ENCODE results near the gene CAND2. TPM values are rescaled to one million over a fixed set of nuclear protein-coding genes. Genes with fewer than 3 reads are reported as not detected.

CAND2 gene
- total and polyA plus RNA-seq, 4 donors = 2.6 to 24.4 (median 14.5) TPM

GRCh38 chr3:12797124-12797891, 828 bp downstream of the CAND2 start:
- Histone ChIP-seq H3K36me3 (ENCODE audit: control insufficient read depth in 1 of 2, insufficient read depth in 2 of 2, low read length in 1 of 2) (no peaks in the 10 kb centered on the region), H3K27ac (ENCODE audit: low read depth in 1 of 2, low read length in 2 of 2) (peak overlapping the region; percentile 49 to 91), H3K9me3 (ENCODE audit: control insufficient read depth, low read length) (no peaks in the 10 kb centered on the region), H3K4me3 (ENCODE audit: low read length in 2 of 2) (peak overlapping the region in 1 of 2 donors; percentile 70), H3K4me1 (ENCODE audit: control insufficient read depth in 1 of 2, insufficient read depth in 2 of 2, low read length in 2 of 2) (no peaks in the 10 kb centered on the region), H3K27me3 (ENCODE audit: control insufficient read depth in 1 of 2, insufficient read depth in 2 of 2, low read length in 1 of 2) (no peaks in the 10 kb centered on the region)
- ATAC-seq (ENCODE audit: low FRiP score) (no peak), DNase-seq (no peak)
- intact Hi-C loops (cut with DNase I) = no loop called here
- 25 to 32% methylated on average over 13 to 17 of the region's 17 CpGs for WGBS, 2 donors

GRCh38 chr3:12797892-12798558, 1.5 kb downstream of the CAND2 start:
- H3K27ac ChIP-seq (ENCODE audit: low read depth in 1 of 2, low read length in 2 of 2) = peak overlapping the region in 1 of 2 donors; percentile 49
- no peaks in the 10 kb centered on the region for H3K27me3 ChIP-seq (ENCODE audit: control insufficient read depth in 1 of 2, insufficient read depth in 2 of 2, low read length in 1 of 2)
- H3K4me1 ChIP-seq (ENCODE audit: control insufficient read depth in 1 of 2, insufficient read depth in 2 of 2, low read length in 2 of 2) = no peaks in the 10 kb centered on the region
- H3K9me3 ChIP-seq (ENCODE audit: control insufficient read depth, low read length) = no peaks in the 10 kb centered on the region
- no peak for DNase-seq
- no peaks in the 10 kb centered on the region for H3K36me3 ChIP-seq (ENCODE audit: control insufficient read depth in 1 of 2, insufficient read depth in 2 of 2, low read length in 1 of 2)
- intact Hi-C loops (cut with DNase I) = no loop called here
- no peak overlapping the region for H3K4me3 ChIP-seq (ENCODE audit: low read length in 2 of 2)
- WGBS, 2 donors = 55 to 59% methylated on average over 8 of the region's 8 CpGs
- ATAC-seq (ENCODE audit: low FRiP score) = no peak

DNA sequence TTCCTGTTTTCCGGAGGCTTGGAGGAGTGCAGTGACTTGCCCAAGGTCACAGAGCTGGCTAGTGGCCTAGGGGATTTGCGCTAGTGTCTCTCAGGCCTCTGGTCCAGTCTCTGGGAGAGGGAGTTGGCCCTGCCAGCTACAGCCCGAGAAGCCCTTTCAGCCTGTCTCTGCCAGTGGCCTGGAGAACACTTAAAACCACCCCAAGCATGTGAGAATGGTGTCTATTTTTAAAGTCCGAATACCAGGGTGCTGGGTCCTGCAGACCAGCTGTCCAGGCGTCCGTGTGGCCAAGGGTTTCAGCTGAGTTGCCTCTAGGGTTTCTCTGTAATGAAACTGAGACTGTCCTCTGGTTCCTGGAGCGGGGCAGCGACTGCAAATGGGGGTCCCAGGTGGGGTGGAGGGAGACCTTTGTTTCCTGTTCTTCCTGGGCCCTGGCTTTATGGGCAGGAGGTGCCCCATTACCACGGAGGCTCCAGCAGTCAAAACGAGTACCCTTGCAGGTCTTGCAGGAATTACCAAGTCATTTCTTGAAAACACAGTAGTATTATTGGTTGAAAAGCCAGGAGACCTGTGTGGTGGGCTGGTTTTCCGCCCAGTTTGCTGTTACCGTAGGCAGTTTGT, 2.2 kb downstream of the CAND2 start:
- DNase-seq (peak in 1 of 2 donors; percentile 57), ATAC-seq (ENCODE audit: low FRiP score) (no peak)
- H3K4me1 ChIP-seq (ENCODE audit: control insufficient read depth in 1 of 2, insufficient read depth in 2 of 2, low read length in 2 of 2) = no peaks in the 10 kb centered on the region
- intact Hi-C loops (cut with DNase I) = no loop called here
- WGBS, 2 donors = 35 to 37% methylated on average over 12 of the region's 12 CpGs
- H3K9me3 ChIP-seq (ENCODE audit: control insufficient read depth, low read length) = no peaks in the 10 kb centered on the region
- no peak overlapping the region for H3K4me3 ChIP-seq (ENCODE audit: low read length in 2 of 2)
- H3K27ac ChIP-seq (ENCODE audit: low read depth in 1 of 2, low read length in 2 of 2) = peak overlapping the region in 1 of 2 donors; percentile 39
- no peaks in the 10 kb centered on the region for H3K36me3 ChIP-seq (ENCODE audit: control insufficient read depth in 1 of 2, insufficient read depth in 2 of 2, low read length in 1 of 2)
- no peaks in the 10 kb centered on the region for H3K27me3 ChIP-seq (ENCODE audit: control insufficient read depth in 1 of 2, insufficient read depth in 2 of 2, low read length in 1 of 2)

DNA sequence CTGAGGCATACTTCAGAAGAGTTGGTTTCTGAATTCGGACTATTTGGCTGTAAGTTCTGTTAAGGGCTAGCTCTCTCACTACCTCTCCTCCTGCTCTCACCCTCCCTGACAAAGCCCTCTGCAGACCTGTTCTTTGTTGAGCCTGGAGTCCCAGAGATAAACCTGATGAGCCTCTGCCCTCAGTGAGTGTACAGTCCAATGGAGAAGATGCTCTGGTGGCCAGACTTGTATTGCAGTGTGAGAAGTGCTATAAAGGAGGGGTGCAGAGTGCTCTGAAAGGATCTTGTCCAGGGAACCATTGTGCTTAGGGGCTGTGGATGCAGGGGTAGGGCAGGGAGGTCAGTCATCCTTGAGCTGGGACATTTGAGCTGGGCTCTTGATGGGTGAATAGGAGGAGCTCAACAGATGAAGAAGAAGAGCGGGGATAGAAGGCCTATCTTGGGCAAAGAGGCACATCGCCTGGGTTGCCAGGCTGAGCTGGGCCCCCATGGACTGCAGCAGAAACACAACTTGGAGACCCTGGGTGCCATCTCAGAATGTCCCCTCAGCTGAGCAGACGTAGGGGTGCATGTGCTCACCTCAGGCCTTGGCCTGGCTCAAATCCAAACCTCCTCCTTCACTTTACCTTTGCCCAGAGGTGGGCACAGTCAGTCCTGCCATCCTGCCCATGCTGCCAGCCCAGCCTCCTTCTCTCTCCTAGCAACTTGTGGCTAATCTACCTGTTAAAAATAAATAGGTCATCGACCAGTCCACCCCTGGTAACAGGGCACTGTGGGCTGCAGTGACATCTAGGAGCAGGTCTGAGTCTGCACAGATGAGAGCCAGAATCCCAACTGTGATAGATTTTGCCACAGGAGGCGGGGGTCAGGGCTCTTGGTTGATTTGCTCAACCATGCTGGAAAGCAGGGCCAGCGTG, 3.3 kb downstream of the CAND2 start:
- Histone ChIP-seq H3K36me3 (ENCODE audit: control insufficient read depth in 1 of 2, insufficient read depth in 2 of 2, low read length in 1 of 2) (peaks cover 0 to 2% of the 10 kb centered on the region in 2 donors), H3K4me3 (ENCODE audit: low read length in 2 of 2) (no peak overlapping the region), H3K9me3 (ENCODE audit: control insufficient read depth, low read length) (no peaks in the 10 kb centered on the region), H3K4me1 (ENCODE audit: control insufficient read depth in 1 of 2, insufficient read depth in 2 of 2, low read length in 2 of 2) (no peaks in the 10 kb centered on the region), H3K27me3 (ENCODE audit: control insufficient read depth in 1 of 2, insufficient read depth in 2 of 2, low read length in 1 of 2) (no peaks in the 10 kb centered on the region), H3K27ac (ENCODE audit: low read depth in 1 of 2, low read length in 2 of 2) (no peak overlapping the region)
- DNase-seq = peak in 1 of 2 donors; percentile 58
- 79 to 81% methylated on average over 7 of the region's 7 CpGs for WGBS, 2 donors
- intact Hi-C loops (cut with DNase I) = no loop called here
- no peak for ATAC-seq (ENCODE audit: low FRiP score)

GRCh38 chr3:12803371-12803770, 6.9 kb downstream of the CAND2 start:
- Histone ChIP-seq H3K36me3 (ENCODE audit: control insufficient read depth in 1 of 2, insufficient read depth in 2 of 2, low read length in 1 of 2) (peaks cover 0 to 3% of the 10 kb centered on the region in 2 donors), H3K27me3 (ENCODE audit: control insufficient read depth in 1 of 2, insufficient read depth in 2 of 2, low read length in 1 of 2) (no peaks in the 10 kb centered on the region), H3K4me1 (ENCODE audit: control insufficient read depth in 1 of 2, insufficient read depth in 2 of 2, low read length in 2 of 2) (no peaks in the 10 kb centered on the region), H3K9me3 (ENCODE audit: control insufficient read depth, low read length) (no peaks in the 10 kb centered on the region), H3K27ac (ENCODE audit: low read depth in 1 of 2, low read length in 2 of 2) (no peak overlapping the region), H3K4me3 (ENCODE audit: low read length in 2 of 2) (no peak overlapping the region)
- intact Hi-C loops (cut with DNase I) = no loop called here
- peak in 1 of 2 donors; percentile 47 for DNase-seq
- WGBS, 2 donors = 96 to 98% methylated on average over 12 of the region's 12 CpGs
- ATAC-seq (ENCODE audit: low FRiP score) = no peak

- Histone ChIP-seq H3K9me3 (ENCODE audit: control insufficient read depth, low read length) (no peaks in the 10 kb centered on the region), H3K4me3 (ENCODE audit: low read length in 2 of 2) (no peak overlapping the region), H3K27me3 (ENCODE audit: control insufficient read depth in 1 of 2, insufficient read depth in 2 of 2, low read length in 1 of 2) (no peaks in the 10 kb centered on the region), H3K4me1 (ENCODE audit: control insufficient read depth in 1 of 2, insufficient read depth in 2 of 2, low read length in 2 of 2) (no peaks in the 10 kb centered on the region), H3K27ac (ENCODE audit: low read depth in 1 of 2, low read length in 2 of 2) (no peak overlapping the region), H3K36me3 (ENCODE audit: control insufficient read depth in 1 of 2, insufficient read depth in 2 of 2, low read length in 1 of 2) (peaks cover 0 to 3% of the 10 kb centered on the region in 2 donors)
- WGBS, 2 donors = 91 to 94% methylated on average over 9 of the region's 9 CpGs
- DNase-seq (peak in 1 of 2 donors; percentile 41), ATAC-seq (ENCODE audit: low FRiP score) (no peak)
- intact Hi-C loops (cut with DNase I) = no loop called here
Measured at GRCh38 chr3:12807066-12807465, 10.6 kb downstream of the CAND2 start.

DNA sequence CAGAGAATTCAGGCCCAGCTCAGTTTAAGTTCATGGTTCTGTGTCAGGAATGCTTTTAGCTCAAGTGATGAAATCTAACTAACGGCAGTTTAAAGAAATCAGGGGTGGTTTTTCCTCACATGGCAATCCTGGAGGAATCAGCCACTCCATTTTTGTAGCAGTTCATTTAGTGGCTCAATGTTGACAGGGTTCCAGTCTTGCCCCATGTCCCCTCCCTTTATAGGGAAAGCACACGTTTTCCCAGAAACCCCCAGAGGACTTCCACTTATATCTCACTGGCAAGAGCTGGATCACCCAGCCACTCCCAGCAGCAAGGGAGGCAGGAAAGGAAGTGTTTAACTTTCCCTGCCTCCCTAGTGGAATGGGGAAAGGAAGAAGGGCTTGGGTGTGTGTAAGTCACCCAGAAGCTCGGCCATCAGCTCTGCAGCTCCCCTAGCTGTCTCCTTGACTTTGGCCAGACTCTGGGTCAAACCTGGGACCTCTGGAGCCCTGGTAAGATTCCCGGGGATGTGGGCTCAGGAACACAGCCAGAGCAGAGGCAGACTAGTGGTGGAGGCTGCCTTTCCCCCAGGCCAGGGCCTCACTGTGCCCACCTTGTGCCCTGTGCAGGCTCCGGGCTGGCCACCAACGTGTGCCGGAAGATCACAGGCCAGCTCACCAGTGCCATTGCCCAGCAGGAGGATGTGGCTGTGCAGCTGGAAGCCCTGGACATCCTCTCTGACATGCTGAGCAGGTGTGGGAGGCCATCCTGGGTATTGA, 11.3 kb downstream of the CAND2 start:
- intact Hi-C loops (cut with DNase I) = no loop called here
- Histone ChIP-seq H3K4me1 (ENCODE audit: control insufficient read depth in 1 of 2, insufficient read depth in 2 of 2, low read length in 2 of 2) (no peaks in the 10 kb centered on the region), H3K27me3 (ENCODE audit: control insufficient read depth in 1 of 2, insufficient read depth in 2 of 2, low read length in 1 of 2) (no peaks in the 10 kb centered on the region), H3K4me3 (ENCODE audit: low read length in 2 of 2) (no peak overlapping the region), H3K27ac (ENCODE audit: low read depth in 1 of 2, low read length in 2 of 2) (no peak overlapping the region), H3K9me3 (ENCODE audit: control insufficient read depth, low read length) (no peaks in the 10 kb centered on the region), H3K36me3 (ENCODE audit: control insufficient read depth in 1 of 2, insufficient read depth in 2 of 2, low read length in 1 of 2) (peaks cover 0 to 3% of the 10 kb centered on the region in 2 donors)
- DNase-seq = peak in 1 of 2 donors; percentile 64
- no peak for ATAC-seq (ENCODE audit: low FRiP score)
- WGBS, 2 donors = 69 to 75% methylated on average over 7 of the region's 7 CpGs

All from aorta (tissue), 5 donors.